SK-N-SH (cell line): ENCODE measurements around the gene XIRP1. TPM values are rescaled to one million over a fixed set of nuclear protein-coding genes. Genes with fewer than 3 reads are reported as not detected.
A peak's percentile ranks its signal among the peaks of the same experiment; 100 is the strongest.

ENCODE experiments used
- CTCF ChIA-PET: fragments of 300-600, 350-600 bp; formaldehyde crosslinking; extraction: SDS; loops from one replicate; lab custom pipeline; 2021; lab: Yijun Ruan, JAX
- POLR2A ChIA-PET: fragments of 350-600 bp; sonication (Branson Sonifier 250); formaldehyde crosslinking; extraction: SDS; loops from one replicate; lab custom pipeline; 2020; ENCODE audit warnings: antibody characterized with exemption, inconsistent platforms; lab: Yijun Ruan, JAX
- DNase-seq: peaks from one replicate; pipeline ENCODE4 v3.0.0; 2012
- H2AFZ ChIP-seq: fragments of 200-600 bp; sonication (generic); 2 replicates; pipeline ENCODE4 v1.8.1; 2016; ENCODE audit warnings: antibody characterized with exemption, mild to moderate bottlenecking, low read depth
- H3F3A ChIP-seq: fragments of 200-600 bp; sonication (generic); replicated peaks from 2 replicates; pipeline ENCODE3; 2016; ENCODE audit warnings: antibody characterized with exemption, mild to moderate bottlenecking; ENCODE audit not compliant: insufficient read depth
- H3K27ac ChIP-seq, 2 experiments: fragments of 200-500 bp in 1 of 2; fragments of 200-600 bp in 1 of 2; sonication (Bioruptor generic) in 1 of 2; sonication (generic), shearing (Covaris generic) in 1 of 2; 2 replicates each; pipeline versions ENCODE4 v1.5.1 to v1.6.1; 2014 to 2016; ENCODE audit warnings: low read depth in 2 of 2, inconsistent platforms in 1 of 2, low read length in 1 of 2, mild to moderate bottlenecking in 1 of 2, mixed read lengths in 1 of 2
- H3K27me3 ChIP-seq: fragments of 200-600 bp; sonication (generic), shearing (Covaris generic); 2 replicates; pipeline ENCODE4 v1.6.1; 2016; ENCODE audit warnings: mixed run types; ENCODE audit not compliant: insufficient read depth
- H3K36me3 ChIP-seq, 2 experiments: fragments of 200-500 bp in 1 of 2; fragments of 200-600 bp in 1 of 2; sonication (Bioruptor generic) in 1 of 2; sonication (generic) in 1 of 2; replicated peaks in 1 of 2; 2 replicates each; pipeline versions ENCODE3 to v1.5.1; 2014 to 2016; ENCODE audit warnings: low read length in 1 of 2, mild to moderate bottlenecking in 1 of 2; ENCODE audit not compliant: insufficient read depth in 2 of 2, control insufficient read depth in 1 of 2
- H3K4me1 ChIP-seq, 2 experiments: fragments of 200-500 bp in 1 of 2; fragments of 200-600 bp in 1 of 2; sonication (Bioruptor generic) in 1 of 2; sonication (generic), shearing (Covaris generic) in 1 of 2; 2 replicates each; pipeline versions ENCODE4 v1.5.1 to v1.6.1; 2014 to 2016; ENCODE audit warnings: low read depth in 1 of 2, low read length in 1 of 2, mixed run types in 1 of 2; ENCODE audit not compliant: insufficient read depth in 2 of 2, control insufficient read depth in 1 of 2
- H3K4me2 ChIP-seq: fragments of 200-600 bp; sonication (generic), shearing (Covaris generic); 2 replicates; pipeline ENCODE4 v1.6.1; 2017; ENCODE audit warnings: mixed run types
- H3K4me3 ChIP-seq, 2 experiments: fragments of 200-500 bp in 1 of 2; fragments of 200-600 bp in 1 of 2; sonication (Bioruptor generic) in 1 of 2; sonication (generic), shearing (Covaris generic) in 1 of 2; 2 replicates each; pipeline versions ENCODE4 v1.5.1 to v1.8.1; 2014 to 2016; ENCODE audit warnings: low read depth in 2 of 2, inconsistent platforms in 1 of 2, low read length in 1 of 2, mild to moderate bottlenecking in 1 of 2, mixed read lengths in 1 of 2, moderate library complexity in 1 of 2
- H3K79me2 ChIP-seq: fragments of 200-600 bp; sonication (generic); 2 replicates; pipeline ENCODE4 v1.8.1; 2017; ENCODE audit warnings: mild to moderate bottlenecking; ENCODE audit not compliant: insufficient read depth
- H3K9ac ChIP-seq: fragments of 200-600 bp; sonication (generic); 2 replicates; pipeline ENCODE4 v1.6.1; 2017; ENCODE audit warnings: mixed run types
- H3K9me2 ChIP-seq: fragments of 200-600 bp; sonication (generic); 2 replicates; pipeline ENCODE4 v1.6.1; 2017; ENCODE audit warnings: mixed run types
- H3K9me3 ChIP-seq: fragments of 200-600 bp; sonication (generic); 2 replicates; pipeline ENCODE4 v1.6.1; 2017; ENCODE audit warnings: mixed run types, mild to moderate bottlenecking, moderate library complexity
- H4K20me1 ChIP-seq: fragments of 200-600 bp; sonication (generic); 2 replicates; pipeline ENCODE4 v1.6.1; 2017; ENCODE audit warnings: mild to moderate bottlenecking, mixed run types; ENCODE audit not compliant: insufficient read depth
- CHD2 ChIP-seq: fragments of 150-350 bp; IDR thresholded peaks from 2 replicates; pipeline ENCODE4 v1.6.1; 2018; ENCODE audit warnings: low read length; ENCODE audit not compliant: partially characterized antibody
- EP300 ChIP-seq, 2 experiments: IDR thresholded peaks; 2 replicates each; pipeline versions ENCODE4 v1.4.0 to v1.6.1; 2012; ENCODE audit warnings: borderline replicate concordance in 1 of 2, low read depth in 1 of 2, low read length in 1 of 2
- EZH2phosphoT487 ChIP-seq: fragments of 200-600 bp; sonication (generic); IDR thresholded peaks from 2 replicates; pipeline ENCODE4 v1.6.1; 2017; ENCODE audit warnings: low read depth, mixed run types, mild to moderate bottlenecking, antibody characterized with exemption, moderate library complexity, borderline replicate concordance
- FOSL2 ChIP-seq: IDR thresholded peaks from 2 replicates; pipeline ENCODE4 v1.4.0; 2012; ENCODE audit warnings: low read depth, mild to moderate bottlenecking, moderate library complexity, borderline replicate concordance
- GABPA ChIP-seq: IDR thresholded peaks from 2 replicates; pipeline ENCODE4 v1.4.0; 2012; ENCODE audit warnings: low read depth, mild to moderate bottlenecking
- GATA2 ChIP-seq: sonication (generic); formaldehyde crosslinking; IDR thresholded peaks from 2 replicates; pipeline ENCODE4 v1.5.0; 2020; ENCODE audit warnings: mild to moderate bottlenecking, missing genetic modification reagents
- JUND ChIP-seq: IDR thresholded peaks from 2 replicates; pipeline ENCODE4 v1.4.0; 2012
- NFIC ChIP-seq: IDR thresholded peaks from 2 replicates; pipeline ENCODE4 v1.4.0; 2012; ENCODE audit warnings: borderline replicate concordance
- PBX3 ChIP-seq: IDR thresholded peaks from 2 replicates; pipeline ENCODE4; 2012
- POLR2AphosphoS5 ChIP-seq: IDR thresholded peaks from 2 replicates; pipeline ENCODE4 v1.6.1; 2012; ENCODE audit warnings: low read depth, low read length
- REST ChIP-seq: IDR thresholded peaks from 2 replicates; pipeline ENCODE4 v1.6.1; 2012; ENCODE audit warnings: mild to moderate bottlenecking, low read depth, low read length, moderate library complexity
- RFX5 ChIP-seq: IDR thresholded peaks from 2 replicates; pipeline ENCODE4 v1.6.1; 2012; ENCODE audit warnings: mild to moderate bottlenecking, improper control_type of control experiment, low read length
- SMC3 ChIP-seq: IDR thresholded peaks from 2 replicates; pipeline ENCODE4 v1.6.1; 2012; ENCODE audit warnings: low read depth, low read length, improper control_type of control experiment
- TCF12 ChIP-seq: IDR thresholded peaks from 2 replicates; pipeline ENCODE4 v1.4.0; 2012
- YY1 ChIP-seq: IDR thresholded peaks from 2 replicates; pipeline ENCODE4 v1.4.0; 2012; ENCODE audit warnings: low read depth, mild to moderate bottlenecking
- ZBTB33 ChIP-seq: IDR thresholded peaks from 2 replicates; pipeline ENCODE4 v1.4.0; 2012; ENCODE audit warnings: low read depth, borderline replicate concordance
- WGBS: methylation state at CpG from one replicate; pipeline ENCODE4 v1.1.6; 2017; ENCODE audit warnings: low lambda C conversion rate; 5-methylcytosine and 5-hydroxymethylcytosine counted together
- polyA plus RNA-seq, 3 experiments: library from polyadenylated mRNA; depleted of rRNA; stranded (reverse); fragments of >200 nt; gene quantifications; 2 replicates each; pipeline ENCODE4 v1.2.3, GENCODE V29; 2012

XIRP1 gene
- polyA plus RNA-seq, 1 of the 3 experiments (the other 2 are of a cell fraction), result not detected

GRCh38 chr3:39177708-39178332 is 14.6 kb downstream of the XIRP1 start:
- Histone ChIP-seq H3K4me1 (peaks cover 7 to 25% of the 10 kb centered on the region in 2 experiments; a peak in 3 of 4 replicates), H2AFZ (peak overlapping the region; percentile 90), H3K4me3 (peak overlapping the region; percentile 49 to 61; a peak in 3 of 4 replicates), H3K9ac (peak overlapping the region; percentile 64; the same call in 1 of the 2 replicates), H3K4me2 (peak overlapping the region; percentile 83), H3K79me2 (no peaks in the 10 kb centered on the region), H3K27me3 (no peaks in the 10 kb centered on the region), H3K9me2 (no peaks in the 10 kb centered on the region), H3K27ac (peak overlapping the region; percentile 79 to 86), H3K36me3 (no peaks in the 10 kb centered on the region), H4K20me1 (no peaks in the 10 kb centered on the region), H3K9me3 (no peaks in the 10 kb centered on the region), H3F3A (peaks cover 10% of the 10 kb centered on the region)
- ChIA-PET POLR2A (interaction anchor here (0.7 to 1.2 kb wide), 3 partner anchors 10 to 28 kb away, joined by 3 read pairs; no protein-coding TSS in a partner anchor), CTCF (interaction anchor here (1.3 to 5.1 kb wide), 4 partner anchors 11 to 114 kb away, joined by 5 to 29 read pairs (median 8); no protein-coding TSS in a partner anchor)
- 2% methylated on average over 32 of the region's 32 CpGs for WGBS
- TF ChIP-seq RFX5 (no peak), POLR2AphosphoS5 (peak; percentile 73), GABPA (peak; percentile 45; the same call in 1 of the 2 replicates), TCF12 (0 out of 2 replicates have a peak, but pooled peaks have one; percentile 22), NFIC (peak; percentile 53)
- DNase-seq, result peak; percentile 88

- Histone ChIP-seq H3K9ac (no peak overlapping the region), H3K27me3 (no peaks in the 10 kb centered on the region), H3K36me3 (no peaks in the 10 kb centered on the region), H3K9me3 (no peaks in the 10 kb centered on the region), H4K20me1 (no peaks in the 10 kb centered on the region), H3K9me2 (no peaks in the 10 kb centered on the region), H3K4me2 (no peak overlapping the region), H2AFZ (no peak overlapping the region), H3K4me1 (peaks cover 7 to 25% of the 10 kb centered on the region in 2 experiments; a peak in 3 of 4 replicates), H3K27ac (no peak overlapping the region; a peak in 1 of 4 replicates), H3F3A (peaks cover 4% of the 10 kb centered on the region)
- CTCF ChIA-PET, result interaction anchor here (1.3 to 5.1 kb wide), 4 partner anchors 13 to 116 kb away, joined by 5 to 29 read pairs (median 9); no protein-coding TSS in a partner anchor
- no peak for DNase-seq
- 95% methylated on average over 6 of the region's 6 CpGs for WGBS
- TF ChIP-seq CHD2, result no peak
- no peak for TF ChIP-seq YY1
- no peak for TF ChIP-seq FOSL2
- no peak for TF ChIP-seq EZH2phosphoT487
- TF ChIP-seq REST, result no peak
- TF ChIP-seq ZBTB33, result no peak
- no peak for TF ChIP-seq EP300 (IDR thresholded peaks at IDR 0.05; ENCODE audit: borderline replicate concordance in 1 of 2, low read depth in 1 of 2, low read length in 1 of 2)
- TF ChIP-seq GATA2 (CRISPR knock-in tag), result no peak
- TF ChIP-seq JUND, result no peak
- TF ChIP-seq SMC3, result no peak
- TF ChIP-seq PBX3, result no peak
- TF ChIP-seq, all 33 proteins: peak for 0
- Histone ChIP-seq H3K4me3 (no peak overlapping the region), H3K79me2 (no peaks in the 10 kb centered on the region)
- POLR2A ChIA-PET, result no interaction called here
These were observed 16.2 kb downstream of the XIRP1 start for GRCh38 chr3:39176025-39176714.
